H9 (cell line): Measurements from ENCODE around the gene ANXA4. TPM values are rescaled to one million over a fixed set of nuclear protein-coding genes. Genes with fewer than 3 reads are reported as not detected.

ENCODE experiments used
- DNase-seq: peaks from one replicate; pipeline ENCODE4 v3.0.0-alpha.2; 2017
- H2AFZ ChIP-seq: one replicate; pipeline ENCODE4 v1.6.1; 2013; ENCODE audit warnings: mild to moderate bottlenecking, low read length, control low read depth, moderate library complexity
- H2AK5ac ChIP-seq: 2 replicates; pipeline ENCODE4 v1.6.1; 2013; ENCODE audit warnings: low read length, control low read depth, mixed read lengths; ENCODE audit not compliant: insufficient read length
- H2BK120ac ChIP-seq: one replicate; pipeline ENCODE4 v1.6.1; 2013; ENCODE audit warnings: low read depth, mild to moderate bottlenecking, low read length, control low read depth, inconsistent platforms; ENCODE audit not compliant: poor library complexity, severe bottlenecking
- H2BK12ac ChIP-seq: 2 replicates; pipeline ENCODE4 v1.6.1; 2013; ENCODE audit warnings: low read length, control low read depth, mixed read lengths, low read depth; ENCODE audit not compliant: insufficient read length
- H2BK15ac ChIP-seq: 2 replicates; pipeline ENCODE4 v1.6.1; 2013; ENCODE audit warnings: low read depth, low read length, control low read depth
- H2BK20ac ChIP-seq: one replicate; pipeline ENCODE4 v1.6.1; 2013; ENCODE audit warnings: low read depth, mild to moderate bottlenecking, low read length, control low read depth, inconsistent platforms; ENCODE audit not compliant: poor library complexity, severe bottlenecking
- H2BK5ac ChIP-seq: 2 replicates; pipeline ENCODE4 v1.6.1; 2013; ENCODE audit warnings: low read length, control low read depth, mixed read lengths; ENCODE audit not compliant: insufficient read length
- H3K14ac ChIP-seq: 2 replicates; pipeline ENCODE4 v1.6.1; 2013; ENCODE audit warnings: low read length, control low read depth; ENCODE audit not compliant: insufficient read depth
- H3K18ac ChIP-seq: 2 replicates; pipeline ENCODE4 v1.6.1; 2013; ENCODE audit warnings: low read depth, mild to moderate bottlenecking, mixed read lengths, low read length, control low read depth; ENCODE audit not compliant: insufficient read length
- H3K23ac ChIP-seq: 2 replicates; pipeline ENCODE4 v1.6.1; 2013; ENCODE audit warnings: low read length, control low read depth, mixed read lengths, low read depth; ENCODE audit not compliant: insufficient read length
- H3K23me2 ChIP-seq: 2 replicates; pipeline ENCODE4 v1.6.1; 2013; ENCODE audit warnings: low read depth, mild to moderate bottlenecking, mixed read lengths, low read length, control low read depth; ENCODE audit not compliant: insufficient read length, poor library complexity, severe bottlenecking
- H3K27ac ChIP-seq: 2 replicates; pipeline ENCODE4 v1.5.1; 2013; ENCODE audit warnings: low read length, control low read depth, mixed read lengths, low read depth; ENCODE audit not compliant: insufficient read length
- H3K27me3 ChIP-seq: 2 replicates; pipeline ENCODE4 v1.6.1; 2013; ENCODE audit warnings: low read length, control low read depth, inconsistent platforms; ENCODE audit not compliant: insufficient read depth
- H3K4ac ChIP-seq: 2 replicates; pipeline ENCODE4 v1.6.1; 2013; ENCODE audit warnings: low read depth, mild to moderate bottlenecking, control low read depth, inconsistent platforms, low read length, moderate library complexity
- H3K4me1 ChIP-seq: 2 replicates; pipeline ENCODE4 v1.6.1; 2013; ENCODE audit warnings: low read length, control low read depth, inconsistent platforms; ENCODE audit not compliant: insufficient read depth
- H3K4me2 ChIP-seq: 2 replicates; pipeline ENCODE4 v1.6.1; 2013; ENCODE audit warnings: low read length, control low read depth, mixed read lengths; ENCODE audit not compliant: insufficient read length, insufficient read depth
- H3K56ac ChIP-seq: 2 replicates; pipeline ENCODE4 v1.6.1; 2013; ENCODE audit warnings: low read depth, mild to moderate bottlenecking, mixed read lengths, low read length, control low read depth; ENCODE audit not compliant: insufficient read length
- H3K79me1 ChIP-seq: 2 replicates; pipeline ENCODE4 v1.6.1; 2013; ENCODE audit warnings: low read depth, mild to moderate bottlenecking, moderate library complexity, low read length, control low read depth, inconsistent platforms; ENCODE audit not compliant: insufficient read depth, poor library complexity, severe bottlenecking
- H3K79me2 ChIP-seq: 2 replicates; pipeline ENCODE4 v1.6.1; 2013; ENCODE audit warnings: low read length, control low read depth, inconsistent platforms; ENCODE audit not compliant: insufficient read depth
- H3K9ac ChIP-seq: 2 replicates; pipeline ENCODE4 v1.6.1; 2013; ENCODE audit warnings: low read length, control low read depth, mixed read lengths; ENCODE audit not compliant: insufficient read length; ENCODE audit errors: extremely low read depth
- H3K9me3 ChIP-seq: one replicate; pipeline ENCODE4 v1.6.1; 2013; ENCODE audit warnings: low read depth, low read length, inconsistent platforms; ENCODE audit not compliant: control insufficient read depth
- H3T11ph ChIP-seq: one replicate; pipeline ENCODE4 v1.6.1; 2013; ENCODE audit warnings: mild to moderate bottlenecking, low read length, control low read depth, inconsistent platforms
- H4K20me1 ChIP-seq: one replicate; pipeline ENCODE4 v1.6.1; 2013; ENCODE audit not compliant: control insufficient read depth, insufficient read length, insufficient read depth
- H4K5ac ChIP-seq: 2 replicates; pipeline ENCODE4 v1.6.1; 2013; ENCODE audit warnings: low read depth, mild to moderate bottlenecking, mixed read lengths, low read length, control low read depth; ENCODE audit not compliant: insufficient read length
- H4K8ac ChIP-seq: replicated peaks from 2 replicates; pipeline ENCODE4 v1.6.1; 2013; ENCODE audit warnings: low read length, control low read depth, mixed read lengths, low read depth; ENCODE audit not compliant: insufficient read length
- H4K91ac ChIP-seq: 2 replicates; pipeline ENCODE4 v1.6.1; 2013; ENCODE audit warnings: low read depth, mild to moderate bottlenecking, moderate library complexity, mixed read lengths, low read length, control low read depth; ENCODE audit not compliant: insufficient read length
- H3K27ac Mint-ChIP-seq, 3 experiments: 2 replicates in 2 of 3; 3 replicates in 1 of 3; pipeline ENCODE4 v1.8.0; 2020 to 2021; ENCODE audit warnings: mixed read lengths in 3 of 3, mild to moderate bottlenecking in 1 of 3, moderate library complexity in 1 of 3
- H3K27me3 Mint-ChIP-seq: 2 replicates; pipeline ENCODE4 v1.8.0; 2021; ENCODE audit warnings: low read depth, mild to moderate bottlenecking, moderate library complexity, mixed read lengths
- H3K36me3 Mint-ChIP-seq, 3 experiments: 2 replicates in 2 of 3; 3 replicates in 1 of 3; pipeline ENCODE4 v1.8.0; 2020 to 2021; ENCODE audit warnings: low read depth in 3 of 3, mixed read lengths in 3 of 3; ENCODE audit not compliant: insufficient read depth in 1 of 3
- H3K4me1 Mint-ChIP-seq, 2 experiments: 2 replicates each; pipeline ENCODE4 v1.8.0; 2020; ENCODE audit warnings: mixed read lengths in 2 of 2
- H3K4me3 Mint-ChIP-seq, 2 experiments: 2 replicates in 1 of 2; 3 replicates in 1 of 2; pipeline ENCODE4 v1.8.0; 2020 to 2021; ENCODE audit warnings: mild to moderate bottlenecking in 2 of 2, mixed read lengths in 2 of 2, moderate library complexity in 1 of 2
- H3K9me3 Mint-ChIP-seq, 2 experiments: 2 replicates in 1 of 2; 3 replicates in 1 of 2; pipeline ENCODE4 v1.8.0; 2020; ENCODE audit warnings: mild to moderate bottlenecking in 2 of 2, mixed read lengths in 2 of 2, moderate library complexity in 1 of 2
- WGBS: extraction: QIAGEN DNeasy Blood & Tissue Kit; methylation state at CpG from one replicate; pipeline ENCODE4 v1.1.7; 2013; ENCODE audit warnings: missing lambda C conversion rate, low lambda C conversion rate, mixed read lengths; ENCODE audit not compliant: insufficient read length; ENCODE audit errors: extremely low coverage; 5-methylcytosine and 5-hydroxymethylcytosine counted together
- total RNA-seq: library from RNA; stranded (reverse); gene quantifications from 2 replicates; pipeline ENCODE4 v1.2.1, GENCODE V29; 2021
- TF ChIP-seq, protein P1 (sequence below): fragments of 200-600 bp; sonication (generic); conservative IDR thresholded peaks from 3 replicates; pipeline ENCODE4 v1.8.0; 2021; ENCODE audit warnings: antibody characterized with exemption, mild to moderate bottlenecking

The ANXA4 gene
- total RNA-seq, 1 experiment from 2014 or later, result 14.4 TPM

GRCh38 chr2:69780921-69781320, 39.0 kb downstream of the ANXA4 start:
- H4K91ac ChIP-seq, result no peak overlapping the region
- H3K79me2 ChIP-seq, result no peaks in the 10 kb centered on the region
- H3K36me3 Mint-ChIP-seq, result peaks cover 2 to 12% (median 2%) of the 10 kb centered on the region in 3 experiments; a peak in 4 of 7 replicates
- no peak overlapping the region for H2BK15ac ChIP-seq
- no peak overlapping the region for H3K9ac ChIP-seq
- peak overlapping the region; percentile 9 for H2AK5ac ChIP-seq
- H3K9me3 ChIP-seq, result no peaks in the 10 kb centered on the region
- no peaks in the 10 kb centered on the region for H3K27me3 ChIP-seq
- H3K4me1 Mint-ChIP-seq, result peaks cover 37 to 43% of the 10 kb centered on the region in 2 experiments
- no peak overlapping the region for H3K56ac ChIP-seq
- H3K9me3 Mint-ChIP-seq, result peaks cover 11 to 12% of the 10 kb centered on the region in 2 experiments
- H3K23me2 ChIP-seq, result no peaks in the 10 kb centered on the region
- peaks cover 11% of the 10 kb centered on the region for H3K4me1 ChIP-seq
- H2BK120ac ChIP-seq, result no peak overlapping the region
- no peak overlapping the region for H3K4ac ChIP-seq
- no peak for DNase-seq
- H4K5ac ChIP-seq, result no peak overlapping the region
- no CpG with 5 or more reads among the region's 5 CpGs for WGBS
- H4K8ac ChIP-seq, result no peak overlapping the region
- no peak overlapping the region for H3K4me3 Mint-ChIP-seq
- H3K27me3 Mint-ChIP-seq, result no peaks in the 10 kb centered on the region
- H2BK20ac ChIP-seq, result no peak overlapping the region
- TF ChIP-seq, protein P1, sequence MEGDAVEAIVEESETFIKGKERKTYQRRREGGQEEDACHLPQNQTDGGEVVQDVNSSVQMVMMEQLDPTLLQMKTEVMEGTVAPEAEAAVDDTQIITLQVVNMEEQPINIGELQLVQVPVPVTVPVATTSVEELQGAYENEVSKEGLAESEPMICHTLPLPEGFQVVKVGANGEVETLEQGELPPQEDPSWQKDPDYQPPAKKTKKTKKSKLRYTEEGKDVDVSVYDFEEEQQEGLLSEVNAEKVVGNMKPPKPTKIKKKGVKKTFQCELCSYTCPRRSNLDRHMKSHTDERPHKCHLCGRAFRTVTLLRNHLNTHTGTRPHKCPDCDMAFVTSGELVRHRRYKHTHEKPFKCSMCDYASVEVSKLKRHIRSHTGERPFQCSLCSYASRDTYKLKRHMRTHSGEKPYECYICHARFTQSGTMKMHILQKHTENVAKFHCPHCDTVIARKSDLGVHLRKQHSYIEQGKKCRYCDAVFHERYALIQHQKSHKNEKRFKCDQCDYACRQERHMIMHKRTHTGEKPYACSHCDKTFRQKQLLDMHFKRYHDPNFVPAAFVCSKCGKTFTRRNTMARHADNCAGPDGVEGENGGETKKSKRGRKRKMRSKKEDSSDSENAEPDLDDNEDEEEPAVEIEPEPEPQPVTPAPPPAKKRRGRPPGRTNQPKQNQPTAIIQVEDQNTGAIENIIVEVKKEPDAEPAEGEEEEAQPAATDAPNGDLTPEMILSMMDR, result no peak
- H2BK5ac ChIP-seq, result no peak overlapping the region
- no peak overlapping the region for H3K23ac ChIP-seq
- no peak overlapping the region for H3T11ph ChIP-seq
- no peak overlapping the region for H3K14ac ChIP-seq
- H3K27ac Mint-ChIP-seq, result peak overlapping the region in 2 of 3 experiments; percentile 24 to 25; a peak in 4 of 7 replicates
- H2BK12ac ChIP-seq, result no peak overlapping the region
- no peak overlapping the region for H2AFZ ChIP-seq
- no peak overlapping the region for H3K18ac ChIP-seq
- H3K27ac ChIP-seq, result no peak overlapping the region
- no peak overlapping the region for H3K4me2 ChIP-seq
- no peaks in the 10 kb centered on the region for H3K79me1 ChIP-seq
- H4K20me1 ChIP-seq, result no peaks in the 10 kb centered on the region
